Measurements from ENCODE around the gene ABHD14A. TPM values are rescaled to one million over a fixed set of nuclear protein-coding genes. Genes with fewer than 3 reads are reported as not detected.

Gene ABHD14A
- total RNA-seq, 4 donors from 2014 or later = 10.0 to 22.3 (median 15.8) TPM

- no peak for DNase-seq (ENCODE audit: extremely low spot score)
- Histone ChIP-seq H3K27me3 (no peaks in the 10 kb centered on the region), H3K9me3 (no peaks in the 10 kb centered on the region), H3K4me3 (no peak overlapping the region), H3K4me1 (peaks cover 7 to 37% (median 16%) of the 10 kb centered on the region in 4 donors), H3K36me3 (no peaks in the 10 kb centered on the region), H3K27ac (replicated peaks in 1 of 4) (no peak overlapping the region)
- WGBS = 94% methylated on average over 6 of the region's 8 CpGs
- intact Hi-C loops (cut with DNase I) = loop anchor here (5.0 kb wide), 1 partner anchor 43 kb away; the partner anchor contains the start of gene DUSP7
- TF ChIP-seq CTCF (IDR thresholded peaks at IDR 0.05) (peak in 1 of 3 experiments; percentile 14), POLR2A (IDR thresholded peaks at IDR 0.05; ENCODE audit: low read depth) (no peak)
These were observed 39.7 kb downstream of the ABHD14A start for GRCh38 chr3:52014613-52015012.

GRCh38 chr3:52015438-52016228, 40.8 kb downstream of the ABHD14A start:
- Histone ChIP-seq H3K4me1 (peaks cover 17 to 47% (median 27%) of the 10 kb centered on the region in 4 donors), H3K4me3 (no peak overlapping the region), H3K9me3 (no peaks in the 10 kb centered on the region), H3K36me3 (no peaks in the 10 kb centered on the region), H3K27ac (replicated peaks in 1 of 4) (no peak overlapping the region), H3K27me3 (no peaks in the 10 kb centered on the region)
- no peak for DNase-seq (ENCODE audit: extremely low spot score)
- TF ChIP-seq CTCF (IDR thresholded peaks at IDR 0.05) = no peak
- no peak for TF ChIP-seq POLR2AphosphoS5 (IDR thresholded peaks at IDR 0.05)
- no peak for TF ChIP-seq EP300 (IDR thresholded peaks at IDR 0.05)
- no peak for TF ChIP-seq POLR2A (IDR thresholded peaks at IDR 0.05; ENCODE audit: low read depth)
- WGBS = 92% methylated on average over 13 of the region's 13 CpGs
- intact Hi-C loops (cut with DNase I) = loop anchor here (5.0 kb wide), 1 partner anchor 42 kb away; the partner anchor contains the start of gene DUSP7

- WGBS = 84% methylated on average over 11 of the region's 11 CpGs
- H3K9me3 ChIP-seq = no peaks in the 10 kb centered on the region
- H3K4me1 ChIP-seq = peaks cover 36 to 64% (median 46%) of the 10 kb centered on the region in 4 donors
- TF ChIP-seq POLR2A (IDR thresholded peaks at IDR 0.05; ENCODE audit: low read depth) (no peak), CTCF (IDR thresholded peaks at IDR 0.05) (no peak), EP300 (IDR thresholded peaks at IDR 0.05) (no peak), POLR2AphosphoS5 (IDR thresholded peaks at IDR 0.05) (no peak)
- no peak for DNase-seq (ENCODE audit: extremely low spot score)
- intact Hi-C loops (cut with DNase I) = loop anchor here (5.0 kb wide), 1 partner anchor 40 kb away; the partner anchor contains the start of gene DUSP7
- H3K27me3 ChIP-seq = no peaks in the 10 kb centered on the region
- peak overlapping the region; percentile 24 to 59 (median 33) for H3K27ac ChIP-seq (replicated peaks in 1 of 4)
- no peak overlapping the region for H3K4me3 ChIP-seq
- no peaks in the 10 kb centered on the region for H3K36me3 ChIP-seq
These were observed 42.7 kb downstream of the ABHD14A start for GRCh38 chr3:52017586-52017985.

GRCh38 chr3:52018319-52019000, 43.6 kb downstream of the ABHD14A start:
- DNase-seq (ENCODE audit: extremely low spot score) = no peak
- Histone ChIP-seq H3K27ac (replicated peaks in 1 of 4) (peak overlapping the region; percentile 59 to 74 (median 70)), H3K9me3 (no peaks in the 10 kb centered on the region), H3K27me3 (no peaks in the 10 kb centered on the region), H3K4me3 (no peak overlapping the region), H3K36me3 (no peaks in the 10 kb centered on the region), H3K4me1 (peaks cover 45 to 64% (median 55%) of the 10 kb centered on the region in 4 donors)
- intact Hi-C loops (cut with DNase I) = loop anchor here (5.0 kb wide), 1 partner anchor 39 kb away; the partner anchor contains the start of gene DUSP7
- 97% methylated on average over 10 of the region's 21 CpGs for WGBS
- TF ChIP-seq POLR2A (IDR thresholded peaks at IDR 0.05; ENCODE audit: low read depth) = no peak
- TF ChIP-seq EP300 (IDR thresholded peaks at IDR 0.05) = no peak
- TF ChIP-seq POLR2AphosphoS5 (IDR thresholded peaks at IDR 0.05) = no peak
- TF ChIP-seq CTCF (IDR thresholded peaks at IDR 0.05) = no peak

All from esophagus muscularis mucosa (tissue), 4 donors.